ENCODE results near the gene FLAD1. TPM values are rescaled to one million over a fixed set of nuclear protein-coding genes. Genes with fewer than 3 reads are reported as not detected.

The FLAD1 gene
- total RNA-seq, 1 experiment from 2014 or later, result 72.8 TPM

GRCh38 chr1:155003227-155003765 lies 20.2 kb downstream of the FLAD1 start:
- no peaks in the 10 kb centered on the region for H3K9me3 ChIP-seq (ENCODE audit: control insufficient read depth, insufficient read depth, low read depth, low read length)
- H3K4me1 ChIP-seq (ENCODE audit: control insufficient read depth, insufficient read depth, low read length), result peaks cover 45% of the 10 kb centered on the region
- CTCF ChIA-PET, result no interaction called here
- BruUV-seq (replicated peaks), result TSS peak; percentile 38
- H3K4me3 ChIP-seq (ENCODE audit: low read depth in 2 of 2, low read length in 2 of 2), result peak overlapping the region; percentile 80 to 98
- intact Hi-C loops (cut with micrococcal nuclease; ENCODE audit: unreplicated experiment), result loop anchor here (5.0 kb wide), 1 partner anchor 276 kb away; no protein-coding TSS in a partner anchor
- TF ChIP-seq POLR2AphosphoS5 (IDR thresholded peaks at IDR 0.05; ENCODE audit: low read depth, low read length) (no peak; the same call in 1 of the 2 replicates), SIN3A (IDR thresholded peaks at IDR 0.05; ENCODE audit: borderline replicate concordance, insufficient read depth, low read depth, low read length) (0 out of 2 replicates have a peak, but pooled peaks have one; percentile 53)
- in situ Hi-C loops (cut with HindIII; ENCODE audit: low pct_unique_long_range_greater_than_20kb, low sequenced_read_pairs), result no loop called here
- DNase-seq (ENCODE audit: low read depth, low spot score) (no peak), ATAC-seq (no peak)
- H3K36me3 ChIP-seq (ENCODE audit: control insufficient read depth, insufficient read depth, low read length), result peaks cover 5% of the 10 kb centered on the region; the same call in 1 of the 2 replicates
- H3K27ac ChIP-seq (ENCODE audit: low read length), result peak overlapping the region; percentile 99
- H3K27me3 ChIP-seq (ENCODE audit: control insufficient read depth, insufficient read depth, low read length), result no peaks in the 10 kb centered on the region
- POLR2A ChIA-PET, result no interaction called here

- Histone ChIP-seq H3K4me1 (ENCODE audit: control insufficient read depth, insufficient read depth, low read length) (peaks cover 48% of the 10 kb centered on the region), H3K36me3 (ENCODE audit: control insufficient read depth, insufficient read depth, low read length) (peaks cover 5% of the 10 kb centered on the region; the same call in 1 of the 2 replicates), H3K27me3 (ENCODE audit: control insufficient read depth, insufficient read depth, low read length) (no peaks in the 10 kb centered on the region), H3K27ac (ENCODE audit: low read length) (peak overlapping the region; percentile 99), H3K9me3 (ENCODE audit: control insufficient read depth, insufficient read depth, low read depth, low read length) (no peaks in the 10 kb centered on the region), H3K4me3 (ENCODE audit: low read depth in 2 of 2, low read length in 2 of 2) (peak overlapping the region; percentile 80 to 98)
- DNase-seq (ENCODE audit: low read depth, low spot score) (no peak), ATAC-seq (peak; percentile 20)
- ChIA-PET CTCF (no interaction called here), POLR2A (no interaction called here)
- no TSS peak for BruUV-seq (replicated peaks)
- intact Hi-C loops (cut with micrococcal nuclease; ENCODE audit: unreplicated experiment), result loop anchor here (5.0 kb wide), 1 partner anchor 277 kb away; no protein-coding TSS in a partner anchor
- in situ Hi-C loops (cut with HindIII; ENCODE audit: low pct_unique_long_range_greater_than_20kb, low sequenced_read_pairs), result no loop called here
- 0 out of 2 replicates have a peak, but pooled peaks have one; percentile 33 for TF ChIP-seq SIN3A (IDR thresholded peaks at IDR 0.05; ENCODE audit: borderline replicate concordance, insufficient read depth, low read depth, low read length)
- no peak for TF ChIP-seq POLR2AphosphoS5 (IDR thresholded peaks at IDR 0.05; ENCODE audit: low read depth, low read length)
- TF ChIP-seq TCF7L2 (IDR thresholded peaks at IDR 0.05; ENCODE audit: low read depth, low read length), result no peak
Measured at GRCh38 chr1:155003766-155004351, 20.7 kb downstream of the FLAD1 start.

GRCh38 chr1:155004352-155005075 lies 21.4 kb downstream of the FLAD1 start:
- intact Hi-C loops (cut with micrococcal nuclease; ENCODE audit: unreplicated experiment), result loop anchor here (5.0 kb wide), 1 partner anchor 277 kb away; no protein-coding TSS in a partner anchor
- no TSS peak for BruUV-seq (replicated peaks)

More at GRCh38 chr1:155004352-155005075, 21.4 kb downstream of the FLAD1 start:
- DNase-seq (ENCODE audit: low read depth, low spot score) (no peak), ATAC-seq (no peak)
- H3K4me3 ChIP-seq (ENCODE audit: low read depth in 2 of 2, low read length in 2 of 2), result peak overlapping the region; percentile 80 to 98
- H3K27me3 ChIP-seq (ENCODE audit: control insufficient read depth, insufficient read depth, low read length), result no peaks in the 10 kb centered on the region
- ChIA-PET POLR2A (no interaction called here), CTCF (no interaction called here)
- no peaks in the 10 kb centered on the region for H3K9me3 ChIP-seq (ENCODE audit: control insufficient read depth, insufficient read depth, low read depth, low read length)
- H3K4me1 ChIP-seq (ENCODE audit: control insufficient read depth, insufficient read depth, low read length), result peaks cover 48% of the 10 kb centered on the region
- in situ Hi-C loops (cut with HindIII; ENCODE audit: low pct_unique_long_range_greater_than_20kb, low sequenced_read_pairs), result no loop called here
- peaks cover 5% of the 10 kb centered on the region; the same call in 1 of the 2 replicates for H3K36me3 ChIP-seq (ENCODE audit: control insufficient read depth, insufficient read depth, low read length)
- TF ChIP-seq SIN3A (IDR thresholded peaks at IDR 0.05; ENCODE audit: borderline replicate concordance, insufficient read depth, low read depth, low read length) (no peak), CTCF (IDR thresholded peaks at IDR 0.05) (no peak), REST (IDR thresholded peaks at IDR 0.05; ENCODE audit: insufficient read depth in 1 of 2, low read depth in 2 of 2, low read length in 1 of 2) (no peak), TCF7L2 (IDR thresholded peaks at IDR 0.05; ENCODE audit: low read depth, low read length) (no peak), POLR2AphosphoS5 (IDR thresholded peaks at IDR 0.05; ENCODE audit: low read depth, low read length) (no peak)
- peak overlapping the region; percentile 99 for H3K27ac ChIP-seq (ENCODE audit: low read length)

Data from Panc1 (cell line).